ENCODE measurements around the gene FAM241A.
"Not testable (repeated sequence)": the region's sequence is repeated elsewhere in the genome, so short reads cannot be mapped to it uniquely, and the experiment has no call there.

The FAM241A gene

GRCh38 chr4:112140536-112140935 lies 4.7 kb upstream of the FAM241A start:
- no peak for DNase-seq

- DNase-seq = no peak
These were observed 3.7 kb upstream of the FAM241A start for GRCh38 chr4:112141366-112142138.

- no peak for DNase-seq
These were observed 3.1 kb upstream of the FAM241A start for GRCh38 chr4:112142182-112142581.

DNA sequence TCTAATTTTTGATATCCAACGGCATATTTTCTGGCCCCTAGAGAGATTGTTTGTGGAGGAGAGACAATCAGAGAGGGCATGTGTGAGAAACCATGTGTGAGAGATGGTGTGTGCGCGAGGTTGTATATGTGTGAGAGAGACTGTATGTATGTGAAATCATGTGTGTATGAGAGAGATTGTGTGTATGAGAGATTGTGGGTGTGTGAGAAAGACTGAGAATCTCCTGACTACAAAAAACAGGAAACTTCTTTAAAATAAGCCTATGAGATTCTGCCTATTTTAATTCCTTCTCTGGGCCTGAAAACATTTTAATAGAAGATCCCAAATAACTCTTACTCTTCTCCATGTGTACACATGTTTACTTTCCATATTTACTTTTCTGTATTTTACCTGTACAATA lies 1.5 kb upstream of the FAM241A start:
- DNase-seq = no peak

DNA sequence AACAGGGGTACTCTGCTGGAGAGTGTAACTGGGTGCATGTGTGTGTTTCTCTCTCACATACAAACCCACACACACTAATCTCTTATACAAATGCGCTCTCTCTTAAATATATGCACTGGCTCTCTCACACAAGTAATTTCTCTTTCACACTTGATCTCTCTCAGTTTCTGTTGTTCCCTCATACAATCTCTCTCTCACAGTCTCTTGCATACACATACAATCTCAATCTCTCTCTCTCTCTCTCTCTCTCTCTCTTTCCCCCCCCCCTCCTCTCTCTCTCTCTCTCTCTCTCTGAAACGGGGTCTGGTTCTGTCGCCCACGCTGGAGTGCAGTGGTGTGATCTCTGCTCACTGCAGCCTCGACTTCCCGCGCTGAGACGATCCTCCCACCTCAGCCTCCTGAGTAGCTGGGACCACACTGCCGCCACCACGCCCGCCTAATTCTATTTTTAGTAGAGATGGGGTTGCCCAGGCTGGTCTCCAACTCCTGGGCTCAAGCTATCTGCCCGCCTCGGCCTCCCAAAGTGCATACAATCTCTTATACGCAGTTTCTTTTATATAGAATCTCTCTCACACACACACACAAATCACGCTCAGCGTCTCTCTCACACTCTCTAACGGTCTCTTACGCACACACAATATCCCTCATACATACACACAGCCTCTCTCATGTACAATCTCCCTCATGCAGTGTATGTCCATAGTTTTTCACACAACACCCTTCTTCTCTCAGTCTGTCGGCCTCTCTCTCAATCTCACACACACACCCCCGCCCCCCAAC lies 518 bp upstream of the FAM241A start:
- no peak for DNase-seq

GRCh38 chr4:112145790-112146501 lies 692 bp downstream of the FAM241A start:
- peak; percentile 58 for DNase-seq

DNA sequence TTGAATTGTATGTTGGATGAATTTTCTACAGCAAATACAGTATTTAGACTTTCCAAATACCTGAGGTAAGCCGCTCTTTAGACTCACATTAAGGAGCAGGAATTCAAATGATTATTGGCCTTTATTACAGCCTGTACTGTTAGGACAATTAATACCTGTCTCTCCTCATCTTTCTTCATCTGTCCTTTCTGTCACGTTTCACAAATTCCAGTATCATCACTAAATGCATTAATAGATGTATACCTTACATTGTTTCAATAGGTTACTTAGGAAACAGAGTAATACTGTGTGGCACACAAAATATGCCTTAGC lies 1.2 kb downstream of the FAM241A start:
- no peak for DNase-seq

DNA sequence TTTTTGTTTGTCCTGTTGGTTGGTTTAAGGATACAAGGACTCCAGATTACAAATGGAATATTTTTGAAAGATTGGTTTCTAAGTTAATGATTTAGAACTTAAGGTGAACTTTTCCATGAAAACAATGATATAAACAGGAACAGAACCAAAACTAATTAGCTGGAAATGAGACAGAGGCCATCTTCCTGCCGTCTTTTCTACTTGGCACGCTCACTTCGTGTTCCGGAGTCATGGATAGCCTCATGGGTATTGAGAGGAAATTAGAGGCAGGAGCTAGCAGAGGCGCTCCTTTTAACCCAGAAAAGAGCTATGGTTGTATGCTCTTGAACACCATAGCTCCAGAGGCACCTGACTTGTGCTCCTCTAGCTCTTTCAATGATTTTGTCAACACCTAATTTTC lies 2.4 kb downstream of the FAM241A start:
- DNase-seq = no peak

DNA sequence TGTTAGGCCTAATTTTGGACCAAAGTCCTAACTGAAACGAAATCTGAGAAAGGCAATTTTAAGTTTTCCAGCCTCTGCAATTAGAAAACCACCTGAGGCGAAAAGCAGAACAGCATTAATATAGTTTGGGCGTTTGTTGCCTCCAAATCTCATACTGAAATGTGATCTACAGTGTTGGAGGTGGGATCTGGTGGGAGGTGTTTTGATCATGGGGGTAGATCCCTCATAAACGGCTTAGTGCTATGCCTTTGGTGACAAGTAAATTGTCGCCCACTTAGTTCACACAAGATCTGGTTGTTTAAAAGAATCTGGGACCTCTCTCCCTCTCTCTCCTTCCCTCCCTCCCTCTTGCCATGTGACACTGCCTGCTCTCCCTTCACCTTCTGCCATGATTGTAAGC lies 5.7 kb downstream of the FAM241A start:
- no peak for DNase-seq

DNA sequence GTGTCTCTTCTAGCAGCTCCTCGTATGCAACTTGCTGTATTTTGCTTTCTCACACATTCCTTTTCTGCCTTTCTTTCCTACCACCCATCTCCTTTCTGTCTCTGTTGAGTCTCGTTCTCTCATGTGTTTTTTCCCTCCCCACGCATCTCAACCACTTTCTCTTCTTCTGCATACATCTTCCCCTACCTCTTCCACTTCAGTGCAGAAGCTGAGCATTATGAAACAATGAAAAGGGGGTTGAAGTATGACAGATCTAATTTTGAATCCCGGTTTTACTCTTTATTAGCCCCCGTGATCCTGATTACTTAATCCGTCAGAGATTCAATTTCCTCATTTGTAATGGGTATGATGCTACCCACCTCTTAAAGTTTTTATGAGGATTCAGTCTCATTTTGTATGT lies 7.3 kb downstream of the FAM241A start:
- no peak for DNase-seq

- no peak for DNase-seq
These were observed 8.0 kb downstream of the FAM241A start for GRCh38 chr4:112153211-112153791.

- no peak for DNase-seq
These were observed 10.9 kb downstream of the FAM241A start for GRCh38 chr4:112156112-112156511.

DNA sequence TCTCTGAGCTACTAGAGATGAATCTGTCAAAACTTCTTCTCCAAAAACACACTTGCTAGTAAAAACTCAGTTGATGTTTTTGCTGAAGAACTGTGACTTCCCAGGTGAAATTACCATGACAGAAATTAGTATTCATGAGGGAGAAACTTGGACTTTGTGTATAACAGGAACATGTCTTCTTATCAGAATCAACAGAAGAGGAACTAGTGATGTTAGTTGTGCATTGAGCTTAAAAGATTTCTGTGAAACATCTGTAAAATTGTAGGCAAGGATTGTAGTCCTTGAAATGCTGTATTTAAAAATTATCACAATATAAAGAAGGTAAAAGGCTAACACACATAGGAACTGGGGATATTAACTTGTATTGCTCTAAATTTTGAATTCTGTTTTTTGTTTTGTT lies 11.3 kb downstream of the FAM241A start:
- DNase-seq = no peak

GRCh38 chr4:112163706-112164105 lies 18.5 kb downstream of the FAM241A start:
- DNase-seq = not testable (repeated sequence)

- no peak for DNase-seq
These were observed 22.5 kb downstream of the FAM241A start for GRCh38 chr4:112167794-112168193.

DNA sequence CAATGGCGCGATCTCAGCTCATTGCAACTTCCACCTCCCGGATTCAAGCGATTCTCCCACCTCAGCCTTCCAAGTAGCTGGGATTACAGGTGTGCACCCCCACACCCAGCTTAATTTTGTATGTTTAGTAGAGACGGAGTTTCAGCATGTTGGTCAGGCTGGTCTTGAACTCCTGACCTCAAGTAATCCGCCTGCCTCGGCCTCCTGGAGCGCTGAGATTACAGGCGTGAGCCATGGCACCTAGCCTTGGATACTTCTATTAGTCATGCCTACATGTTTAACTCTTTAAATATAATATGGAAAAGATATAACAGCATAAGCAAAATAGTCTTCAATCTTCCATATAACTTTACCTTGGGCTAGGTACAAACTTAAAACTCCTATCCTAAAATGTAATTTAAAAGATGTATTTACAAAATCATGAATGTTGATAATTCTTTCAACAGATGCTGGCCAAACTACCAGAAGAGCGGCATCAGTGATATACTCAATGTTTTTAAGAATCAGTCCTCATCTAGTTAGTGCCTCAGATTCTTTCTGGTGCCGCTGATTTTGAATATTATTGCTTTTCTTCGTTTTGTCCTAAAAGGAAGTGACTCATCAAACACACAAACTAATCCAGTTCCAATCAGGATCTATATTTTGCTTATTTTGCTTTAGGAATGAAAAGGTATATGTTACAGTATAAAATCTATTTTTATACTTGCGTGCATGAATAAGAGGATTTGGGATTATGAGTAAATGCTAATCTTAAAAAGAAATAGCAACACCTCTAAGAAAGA lies 23.7 kb downstream of the FAM241A start:
- DNase-seq = no peak

- no peak for DNase-seq
These were observed 25.3 kb downstream of the FAM241A start for GRCh38 chr4:112170451-112170993.

DNA sequence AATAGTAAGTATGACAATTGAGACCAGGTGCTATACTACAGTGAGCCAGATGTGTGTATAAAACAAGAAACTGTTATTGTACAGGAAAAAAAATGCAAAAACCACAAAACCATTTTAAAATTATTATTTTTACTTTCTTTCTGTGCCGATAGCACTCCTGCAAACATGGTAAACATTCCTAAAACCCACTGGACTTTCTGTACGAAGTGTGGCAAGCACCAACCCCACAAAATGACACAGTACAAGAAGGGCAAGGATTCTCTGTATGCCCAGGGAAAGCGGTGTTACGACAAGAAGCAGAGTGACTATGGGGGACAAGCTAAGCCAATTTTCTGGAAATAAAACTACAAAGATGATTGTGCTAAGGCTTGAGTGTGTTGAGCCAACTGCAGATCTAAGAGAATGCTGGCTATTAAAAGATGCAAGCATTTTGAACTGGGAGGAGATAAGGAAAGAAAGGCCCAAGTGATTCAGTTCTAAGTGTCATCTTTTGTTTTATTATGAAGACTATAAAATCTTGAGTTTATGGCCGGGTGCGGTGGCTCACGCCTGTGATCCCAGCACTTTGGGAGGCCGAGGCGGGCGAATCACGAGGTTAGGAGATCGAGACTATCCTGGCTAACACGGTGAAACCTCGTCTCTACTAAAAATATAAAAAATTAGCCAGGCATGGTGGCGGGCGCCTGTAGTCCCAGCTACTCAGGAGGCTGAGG lies 26.0 kb downstream of the FAM241A start:
- not testable (repeated sequence) for DNase-seq

- no peak for DNase-seq
These were observed 26.9 kb downstream of the FAM241A start for GRCh38 chr4:112172180-112172579.

DNA sequence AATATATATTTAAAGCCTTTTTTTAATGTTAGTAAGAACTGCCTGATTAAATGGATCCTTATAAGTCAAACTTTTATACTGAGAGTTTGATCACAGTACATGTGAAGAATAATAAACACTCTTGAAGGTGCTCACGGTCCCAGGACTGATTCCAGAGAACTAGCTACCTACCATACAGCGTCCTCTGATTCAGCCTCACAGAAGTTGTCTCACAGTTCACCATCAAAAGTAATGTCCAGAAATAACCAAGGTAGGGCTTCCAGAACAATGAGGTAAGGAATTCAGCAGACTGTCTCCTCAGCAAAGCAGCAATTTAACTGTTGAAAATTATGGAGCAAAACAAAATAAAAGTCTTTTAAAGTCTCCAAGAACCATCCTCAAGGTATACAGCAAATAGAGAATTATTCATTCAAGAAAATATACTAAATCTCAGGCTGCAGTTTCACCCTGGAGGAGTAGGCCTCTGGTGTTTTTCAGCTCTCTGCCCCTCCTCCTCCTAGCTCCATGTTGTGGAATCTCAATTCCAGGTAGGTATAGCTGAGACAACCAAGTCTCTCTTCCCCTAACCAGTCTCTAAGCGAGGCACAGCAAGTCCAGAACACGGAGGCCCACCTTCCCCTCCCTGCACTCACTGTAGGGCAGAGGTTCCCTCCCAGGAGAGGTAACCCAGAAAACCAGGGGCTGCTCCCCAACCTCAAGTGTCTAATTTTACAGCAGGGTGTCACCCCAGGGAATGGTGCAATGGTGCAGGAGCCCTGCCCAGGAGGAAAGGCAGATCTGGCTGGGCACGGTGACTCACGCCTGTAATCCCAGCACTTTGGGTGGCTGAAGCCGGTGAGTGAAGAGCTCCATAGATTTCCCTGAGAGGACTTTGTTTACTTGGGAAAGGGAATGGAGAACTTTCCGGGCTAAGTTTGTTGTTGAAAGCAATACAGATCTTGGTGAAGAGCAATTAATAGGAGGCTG lies 28.6 kb downstream of the FAM241A start:
- DNase-seq = no peak

GRCh38 chr4:112175840-112176239 lies 30.6 kb downstream of the FAM241A start:
- no peak for DNase-seq
